ENCODE data around the gene PLEKHB2. TPM values are rescaled to one million over a fixed set of nuclear protein-coding genes. Genes with fewer than 3 reads are reported as not detected.

PLEKHB2 gene
- total and polyA plus RNA-seq, 2 experiments from 2014 or later: 39.8 to 99.2 TPM

DNA sequence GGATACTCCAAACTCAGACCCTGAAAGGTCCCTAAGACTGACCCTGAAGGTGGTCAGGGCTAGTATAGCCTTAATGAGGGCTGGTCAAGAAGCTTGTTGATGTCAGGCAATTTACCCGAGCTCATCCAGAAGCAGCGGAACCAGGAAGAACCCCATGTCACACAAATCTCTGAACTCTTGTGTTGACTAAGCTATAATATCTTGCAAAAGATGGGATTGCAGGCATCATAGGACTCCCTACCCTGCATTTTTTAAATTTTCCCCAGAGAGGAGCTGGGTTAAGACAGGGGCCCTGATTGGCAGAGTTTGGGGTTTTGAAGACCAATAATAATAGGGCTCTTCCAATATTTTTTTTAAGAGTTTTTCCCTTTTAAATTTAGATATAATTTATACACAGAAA, 2.0 kb upstream of the PLEKHB2 start:
- H3K27ac Mint-ChIP-seq: no peak overlapping the region
- peaks cover 3% of the 10 kb centered on the region; the same call in 1 of the 3 replicates for H3K36me3 Mint-ChIP-seq (ENCODE audit: low read depth)
- no peak overlapping the region for H3K4me3 Mint-ChIP-seq

More for the DNA sequence above, 2.0 kb upstream of the PLEKHB2 start:
- Histone ChIP-seq H2AFZ (no peak overlapping the region), H4K20me1 (replicated peaks; ENCODE audit: insufficient read depth) (peaks cover 25% of the 10 kb centered on the region), H3K27me3 (ENCODE audit: insufficient read depth) (no peaks in the 10 kb centered on the region), H3F3A (replicated peaks; ENCODE audit: low read depth) (no peaks in the 10 kb centered on the region), H3K4me2 (no peak overlapping the region), H3K4me3 (no peak overlapping the region), H3K36me3 (ENCODE audit: insufficient read depth) (no peaks in the 10 kb centered on the region), H3K4me1 (ENCODE audit: insufficient read depth) (peaks cover 15% of the 10 kb centered on the region; the same call in 1 of the 2 replicates), H3K9me2 (ENCODE audit: insufficient read depth) (no peaks in the 10 kb centered on the region), H3K79me2 (replicated peaks; ENCODE audit: insufficient read depth) (peaks cover 29% of the 10 kb centered on the region), H3K27ac (ENCODE audit: low read depth) (no peak overlapping the region)
- TF ChIP-seq STAT1 (IDR thresholded peaks at IDR 0.05; ENCODE audit: unreplicated experiment) (no peak), NANOG (IDR thresholded peaks at IDR 0.05; ENCODE audit: borderline replicate concordance) (no peak), CREB1 (CRISPR knock-in tag; IDR thresholded peaks at IDR 0.05; ENCODE audit: low read depth) (no peak), POLR2AphosphoS5 (IDR thresholded peaks at IDR 0.05; ENCODE audit: low read depth) (no peak), ZNF114 (CRISPR knock-in tag; IDR thresholded peaks at IDR 0.05) (no peak), ZNF331 (CRISPR knock-in tag; IDR thresholded peaks at IDR 0.05; ENCODE audit: low read depth) (no peak), ETS1 (IDR thresholded peaks at IDR 0.05) (no peak), JUNB (IDR thresholded peaks at IDR 0.05; ENCODE audit: unreplicated experiment) (no peak), EZH2phosphoT487 (IDR thresholded peaks at IDR 0.05; ENCODE audit: unreplicated experiment) (no peak), ZNF462 (CRISPR knock-in tag; IDR thresholded peaks at IDR 0.05) (no peak), EZH2 (IDR thresholded peaks at IDR 0.05; ENCODE audit: low read depth, unreplicated experiment) (no peak)
- TF ChIP-seq, protein P1, sequence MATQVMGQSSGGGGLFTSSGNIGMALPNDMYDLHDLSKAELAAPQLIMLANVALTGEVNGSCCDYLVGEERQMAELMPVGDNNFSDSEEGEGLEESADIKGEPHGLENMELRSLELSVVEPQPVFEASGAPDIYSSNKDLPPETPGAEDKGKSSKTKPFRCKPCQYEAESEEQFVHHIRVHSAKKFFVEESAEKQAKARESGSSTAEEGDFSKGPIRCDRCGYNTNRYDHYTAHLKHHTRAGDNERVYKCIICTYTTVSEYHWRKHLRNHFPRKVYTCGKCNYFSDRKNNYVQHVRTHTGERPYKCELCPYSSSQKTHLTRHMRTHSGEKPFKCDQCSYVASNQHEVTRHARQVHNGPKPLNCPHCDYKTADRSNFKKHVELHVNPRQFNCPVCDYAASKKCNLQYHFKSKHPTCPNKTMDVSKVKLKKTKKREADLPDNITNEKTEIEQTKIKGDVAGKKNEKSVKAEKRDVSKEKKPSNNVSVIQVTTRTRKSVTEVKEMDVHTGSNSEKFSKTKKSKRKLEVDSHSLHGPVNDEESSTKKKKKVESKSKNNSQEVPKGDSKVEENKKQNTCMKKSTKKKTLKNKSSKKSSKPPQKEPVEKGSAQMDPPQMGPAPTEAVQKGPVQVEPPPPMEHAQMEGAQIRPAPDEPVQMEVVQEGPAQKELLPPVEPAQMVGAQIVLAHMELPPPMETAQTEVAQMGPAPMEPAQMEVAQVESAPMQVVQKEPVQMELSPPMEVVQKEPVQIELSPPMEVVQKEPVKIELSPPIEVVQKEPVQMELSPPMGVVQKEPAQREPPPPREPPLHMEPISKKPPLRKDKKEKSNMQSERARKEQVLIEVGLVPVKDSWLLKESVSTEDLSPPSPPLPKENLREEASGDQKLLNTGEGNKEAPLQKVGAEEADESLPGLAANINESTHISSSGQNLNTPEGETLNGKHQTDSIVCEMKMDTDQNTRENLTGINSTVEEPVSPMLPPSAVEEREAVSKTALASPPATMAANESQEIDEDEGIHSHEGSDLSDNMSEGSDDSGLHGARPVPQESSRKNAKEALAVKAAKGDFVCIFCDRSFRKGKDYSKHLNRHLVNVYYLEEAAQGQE (IDR thresholded peaks at IDR 0.05; ENCODE audit: unreplicated experiment): no peak
- TF ChIP-seq, protein P2, sequence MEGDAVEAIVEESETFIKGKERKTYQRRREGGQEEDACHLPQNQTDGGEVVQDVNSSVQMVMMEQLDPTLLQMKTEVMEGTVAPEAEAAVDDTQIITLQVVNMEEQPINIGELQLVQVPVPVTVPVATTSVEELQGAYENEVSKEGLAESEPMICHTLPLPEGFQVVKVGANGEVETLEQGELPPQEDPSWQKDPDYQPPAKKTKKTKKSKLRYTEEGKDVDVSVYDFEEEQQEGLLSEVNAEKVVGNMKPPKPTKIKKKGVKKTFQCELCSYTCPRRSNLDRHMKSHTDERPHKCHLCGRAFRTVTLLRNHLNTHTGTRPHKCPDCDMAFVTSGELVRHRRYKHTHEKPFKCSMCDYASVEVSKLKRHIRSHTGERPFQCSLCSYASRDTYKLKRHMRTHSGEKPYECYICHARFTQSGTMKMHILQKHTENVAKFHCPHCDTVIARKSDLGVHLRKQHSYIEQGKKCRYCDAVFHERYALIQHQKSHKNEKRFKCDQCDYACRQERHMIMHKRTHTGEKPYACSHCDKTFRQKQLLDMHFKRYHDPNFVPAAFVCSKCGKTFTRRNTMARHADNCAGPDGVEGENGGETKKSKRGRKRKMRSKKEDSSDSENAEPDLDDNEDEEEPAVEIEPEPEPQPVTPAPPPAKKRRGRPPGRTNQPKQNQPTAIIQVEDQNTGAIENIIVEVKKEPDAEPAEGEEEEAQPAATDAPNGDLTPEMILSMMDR (conservative IDR thresholded peaks at IDR 0.05; ENCODE audit: low read depth in 2 of 2): no peak
- Mint-ChIP-seq H3K9me3 (no peaks in the 10 kb centered on the region), H3K4me1 (peaks cover 23% of the 10 kb centered on the region), H3K27me3 (ENCODE audit: insufficient read depth, low read depth, poor library complexity) (peaks cover 16% of the 10 kb centered on the region)
- no peak for DNase-seq (ENCODE audit: low spot score)
- ATAC-seq: no peak

All from GM23338 (cell line).